ENCODE measurements around the gene EMC7.

GRCh38 chr15:34043391-34043790 lies 58.3 kb downstream of the EMC7 start:
- no peak for TF ChIP-seq CTCF (IDR thresholded peaks at IDR 0.05 in 8 of 11, conservative IDR thresholded peaks at IDR 0.05 in 3 of 11)
- TF ChIP-seq POLR2A (IDR thresholded peaks at IDR 0.05): no peak
